Measurements from ENCODE around the gene ECT2L. TPM values are rescaled to one million over a fixed set of nuclear protein-coding genes. Genes with fewer than 3 reads are reported as not detected.

Gene ECT2L
- total and polyA plus RNA-seq, 2 donors (not counting 1 experiment from before 2014, with no cell fraction given), result 0.17 TPM; not detected in 1

GRCh38 chr6:138837246-138837645 is 41.4 kb downstream of the ECT2L start:
- Histone ChIP-seq H3K27ac (ENCODE audit: insufficient read depth, low read length) (no peak overlapping the region), H3K27me3 (ENCODE audit: control insufficient read depth, insufficient read depth, low read length) (no peaks in the 10 kb centered on the region), H3K4me3 (replicated peaks in 1 of 4; ENCODE audit: control extremely low read depth in 1 of 4, insufficient read depth in 1 of 4, low read depth in 3 of 4, low read length in 4 of 4) (no peak overlapping the region), H3K36me3 (ENCODE audit: control insufficient read depth, insufficient read depth, low read length) (no peaks in the 10 kb centered on the region), H3K79me2 (ENCODE audit: control insufficient read depth, insufficient read depth, low read length) (no peaks in the 10 kb centered on the region), H2AFZ (ENCODE audit: low read length) (no peak overlapping the region), H3K9me3 (ENCODE audit: control insufficient read depth, insufficient read depth, low read depth, low read length) (no peaks in the 10 kb centered on the region), H3K9ac (ENCODE audit: insufficient read depth, low read length) (no peak overlapping the region), H3K4me2 (ENCODE audit: extremely low read depth, insufficient read depth, low read length) (no peak overlapping the region), H3K4me1 (ENCODE audit: control insufficient read depth, extremely low read depth, insufficient read depth, low read length) (no peaks in the 10 kb centered on the region), H4K20me1 (ENCODE audit: control insufficient read depth, extremely low read depth, insufficient read depth, low read length) (no peaks in the 10 kb centered on the region)
- no peak for DNase-seq (ENCODE audit: low read depth in 2 of 2)
- TF ChIP-seq EZH2 (IDR thresholded peaks at IDR 0.05; ENCODE audit: low read length, missing control alignments), result no peak
- TF ChIP-seq CTCF (conservative IDR thresholded peaks at IDR 0.05 in 1 of 2, IDR thresholded peaks at IDR 0.05 in 1 of 2; ENCODE audit: low read depth in 1 of 2, low read length in 2 of 2), result no peak

- H3K36me3 ChIP-seq (ENCODE audit: control insufficient read depth, insufficient read depth, low read length), result no peaks in the 10 kb centered on the region
- H3K27ac ChIP-seq (ENCODE audit: insufficient read depth, low read length), result no peak overlapping the region
- DNase-seq (ENCODE audit: low read depth in 2 of 2), result peak; percentile 58 to 67
- no peaks in the 10 kb centered on the region for H4K20me1 ChIP-seq (ENCODE audit: control insufficient read depth, extremely low read depth, insufficient read depth, low read length)
- H3K27me3 ChIP-seq (ENCODE audit: control insufficient read depth, insufficient read depth, low read length), result no peaks in the 10 kb centered on the region
- H3K79me2 ChIP-seq (ENCODE audit: control insufficient read depth, insufficient read depth, low read length), result no peaks in the 10 kb centered on the region
- H3K9me3 ChIP-seq (ENCODE audit: control insufficient read depth, insufficient read depth, low read depth, low read length), result no peaks in the 10 kb centered on the region
- no peak for TF ChIP-seq CTCF (conservative IDR thresholded peaks at IDR 0.05 in 1 of 2, IDR thresholded peaks at IDR 0.05 in 1 of 2; ENCODE audit: low read depth in 1 of 2, low read length in 2 of 2)
- no peak for TF ChIP-seq EZH2 (IDR thresholded peaks at IDR 0.05; ENCODE audit: low read length, missing control alignments)
- no peak overlapping the region for H3K4me2 ChIP-seq (ENCODE audit: extremely low read depth, insufficient read depth, low read length)
- H3K9ac ChIP-seq (ENCODE audit: insufficient read depth, low read length), result no peak overlapping the region
- no peak overlapping the region for H3K4me3 ChIP-seq (replicated peaks in 1 of 4; ENCODE audit: control extremely low read depth in 1 of 4, insufficient read depth in 1 of 4, low read depth in 3 of 4, low read length in 4 of 4)
- no peaks in the 10 kb centered on the region for H3K4me1 ChIP-seq (ENCODE audit: control insufficient read depth, extremely low read depth, insufficient read depth, low read length)
- no peak overlapping the region for H2AFZ ChIP-seq (ENCODE audit: low read length)
Observed at GRCh38 chr6:138844192-138844591, 48.3 kb downstream of the ECT2L start.

- Histone ChIP-seq H2AFZ (ENCODE audit: low read length) (no peak overlapping the region), H3K36me3 (ENCODE audit: control insufficient read depth, insufficient read depth, low read length) (no peaks in the 10 kb centered on the region), H3K79me2 (ENCODE audit: control insufficient read depth, insufficient read depth, low read length) (no peaks in the 10 kb centered on the region), H3K4me2 (ENCODE audit: extremely low read depth, insufficient read depth, low read length) (no peak overlapping the region), H3K4me1 (ENCODE audit: control insufficient read depth, extremely low read depth, insufficient read depth, low read length) (no peaks in the 10 kb centered on the region), H3K4me3 (replicated peaks in 1 of 4; ENCODE audit: control extremely low read depth in 1 of 4, insufficient read depth in 1 of 4, low read depth in 3 of 4, low read length in 4 of 4) (no peak overlapping the region), H4K20me1 (ENCODE audit: control insufficient read depth, extremely low read depth, insufficient read depth, low read length) (no peaks in the 10 kb centered on the region), H3K27me3 (ENCODE audit: control insufficient read depth, insufficient read depth, low read length) (no peaks in the 10 kb centered on the region), H3K9ac (ENCODE audit: insufficient read depth, low read length) (no peak overlapping the region), H3K9me3 (ENCODE audit: control insufficient read depth, insufficient read depth, low read depth, low read length) (no peaks in the 10 kb centered on the region), H3K27ac (ENCODE audit: insufficient read depth, low read length) (no peak overlapping the region)
- no peak for TF ChIP-seq CTCF (conservative IDR thresholded peaks at IDR 0.05 in 1 of 2, IDR thresholded peaks at IDR 0.05 in 1 of 2; ENCODE audit: low read depth in 1 of 2, low read length in 2 of 2)
- TF ChIP-seq EZH2 (IDR thresholded peaks at IDR 0.05; ENCODE audit: low read length, missing control alignments), result no peak
- DNase-seq (ENCODE audit: low read depth in 2 of 2), result no peak
Observed at GRCh38 chr6:138847884-138848283, 52.0 kb downstream of the ECT2L start.
